Naive thymus-derived CD4-positive, alpha-beta T cell (primary cell): ENCODE measurements around the gene SRRM3. TPM values are rescaled to one million over a fixed set of nuclear protein-coding genes. Genes with fewer than 3 reads are reported as not detected.
"Not testable (repeated sequence)": the region's sequence is repeated elsewhere in the genome, so short reads cannot be mapped to it uniquely, and the experiment has no call there.

Experiments used
- ATAC-seq: fragments of 150-1000 bp; cut with Tn5 transposase; 2 replicates; pipeline ENCODE4 v1.10.0; 2021; ENCODE audit warnings: mild to moderate bottlenecking, moderate library complexity
- CTCF ChIA-PET: fragments of 350-600 bp; sonication (Branson Sonifier 250); formaldehyde crosslinking; loops from one replicate; lab custom pipeline; 2021; ENCODE audit warnings: antibody characterized with exemption; lab: Charles Lee
- POLR2A ChIA-PET: fragments of 350-600 bp; sonication (Branson Sonifier 250); formaldehyde crosslinking; loops from one replicate; lab custom pipeline; 2021; ENCODE audit warnings: antibody characterized with exemption, inconsistent platforms; lab: Charles Lee
- DNase-seq, 9 donors: peaks; one replicate each; pipeline versions ENCODE4 v3.0.0 to v3.0.0-alpha.2; 2020 to 2022; ENCODE audit warnings: mixed read lengths in 1 of 9
- H3K27ac ChIP-seq: one replicate; pipeline ENCODE4 v1.7.0; 2013; ENCODE audit warnings: mild to moderate bottlenecking, low read depth, low read length, moderate library complexity
- H3K27me3 ChIP-seq, 2 donors: one replicate each; pipeline ENCODE4 v1.7.0; 2013; ENCODE audit warnings: low read length in 2 of 2, mild to moderate bottlenecking in 2 of 2, moderate library complexity in 2 of 2; ENCODE audit not compliant: control insufficient read depth in 2 of 2, insufficient read depth in 2 of 2
- H3K36me3 ChIP-seq, 3 experiments: 1 replicate in 2 of 3; 2 replicates in 1 of 3; pipeline ENCODE4 v1.7.0; 2013; ENCODE audit warnings: low read length in 3 of 3, mild to moderate bottlenecking in 3 of 3, moderate library complexity in 1 of 3; ENCODE audit not compliant: insufficient read depth in 3 of 3, control insufficient read depth in 2 of 3
- H3K4me1 ChIP-seq, 2 donors: one replicate each; pipeline ENCODE4 v1.7.0; 2013; ENCODE audit warnings: low read length in 2 of 2, mild to moderate bottlenecking in 2 of 2, moderate library complexity in 1 of 2; ENCODE audit not compliant: control insufficient read depth in 2 of 2, insufficient read depth in 2 of 2
- H3K4me3 ChIP-seq: 2 replicates; pipeline ENCODE4 v1.7.0; 2013; ENCODE audit warnings: mild to moderate bottlenecking, low read length
- H3K9me3 ChIP-seq, 3 experiments: 1 replicate in 2 of 3; 2 replicates in 1 of 3; pipeline ENCODE4 v1.7.0; 2013; ENCODE audit warnings: low read length in 3 of 3; ENCODE audit not compliant: control insufficient read depth in 2 of 3
- H3K27ac Mint-ChIP-seq, 9 donors: one replicate each; pipeline ENCODE4 v1.8.0; 2020 to 2022; ENCODE audit warnings: mixed read lengths in 9 of 9, mild to moderate bottlenecking in 8 of 9, moderate library complexity in 5 of 9, inconsistent platforms in 2 of 9
- H3K27me3 Mint-ChIP-seq, 5 donors: one replicate each; pipeline ENCODE4 v1.8.0; 2021 to 2022; ENCODE audit warnings: mixed read lengths in 5 of 5, mild to moderate bottlenecking in 1 of 5
- H3K36me3 Mint-ChIP-seq, 5 donors: one replicate each; pipeline ENCODE4 v1.8.0; 2020 to 2022; ENCODE audit warnings: mixed read lengths in 5 of 5, mild to moderate bottlenecking in 3 of 5, inconsistent platforms in 1 of 5
- H3K4me1 Mint-ChIP-seq, 7 donors: one replicate each; pipeline ENCODE4 v1.8.0; 2020 to 2022; ENCODE audit warnings: mixed read lengths in 7 of 7, mild to moderate bottlenecking in 3 of 7, inconsistent platforms in 1 of 7
- H3K4me3 Mint-ChIP-seq, 10 donors: one replicate each; pipeline ENCODE4 v1.8.0; 2020 to 2022; ENCODE audit warnings: mild to moderate bottlenecking in 10 of 10, mixed read lengths in 10 of 10, moderate library complexity in 6 of 10, inconsistent platforms in 2 of 10
- H3K9me3 Mint-ChIP-seq, 11 donors: one replicate each; pipeline ENCODE4 v1.8.0; 2020 to 2022; ENCODE audit warnings: mixed read lengths in 11 of 11, mild to moderate bottlenecking in 4 of 11, inconsistent platforms in 1 of 11, moderate library complexity in 1 of 11
- intact Hi-C, 2 donors: fragments of 100-400 bp; cut with micrococcal nuclease; formaldehyde crosslinking; loops; one replicate each; pipeline ENCODE4 v1.15.1; 2023
- polyA plus RNA-seq, 2 donors: library from polyadenylated mRNA; unstranded; fragments of 300-500 nt; fragmentation: Illumina TruSeq; gene quantifications; one replicate each; pipeline ENCODE4 v1.2.3, GENCODE V29; 2021
- total RNA-seq, 6 experiments: library from RNA in 5 of 6; stranded (reverse) in 5 of 6; gene quantifications; 1 replicate in 5 of 6; 2 replicates in 1 of 6; pipeline ENCODE4 v1.2.3 and lab custom pipeline; 2021 to 2026

The SRRM3 gene
- total and polyA plus RNA-seq, 7 experiments from 2014 or later: not detected

- ATAC-seq: peak; percentile 78
- Histone ChIP-seq H3K27me3 (no peaks in the 10 kb centered on the region), H3K4me3 (peak overlapping the region; percentile 81), H3K27ac (peak overlapping the region; percentile 81), H3K36me3 (no peaks in the 10 kb centered on the region), H3K4me1 (peaks cover 0 to 5% of the 10 kb centered on the region in 2 donors), H3K9me3 (no peaks in the 10 kb centered on the region)
- Mint-ChIP-seq H3K9me3 (no peaks in the 10 kb centered on the region), H3K4me1 (peaks cover 6 to 22% (median 17%) of the 10 kb centered on the region in 7 donors), H3K27me3 (peaks cover 0 to 20% (median 0%) of the 10 kb centered on the region in 5 donors), H3K36me3 (peaks cover 0 to 1% (median 0%) of the 10 kb centered on the region in 5 donors), H3K4me3 (peak overlapping the region; percentile 87 to 96 (median 91)), H3K27ac (peak overlapping the region; percentile 76 to 95 (median 91))
- intact Hi-C loops: loop anchor here (1.0 kb wide), 3 partner anchors 11 to 15 kb away; no protein-coding TSS in a partner anchor
- CTCF ChIA-PET: interaction anchor here (0.9 to 1.0 kb wide), 2 partner anchors 10 to 40 kb away, joined by 5 to 7 read pairs; no protein-coding TSS in a partner anchor
- DNase-seq: peak; percentile 60 to 83 (median 73)
- POLR2A ChIA-PET: interaction anchor here (0.8 to 3.4 kb wide), 2 partner anchors 15 to 55 kb away, joined by 3 to 23 read pairs; partner anchors contain the start of gene YWHAG
Observed at GRCh38 chr7:76303202-76304147, 101.8 kb downstream of the SRRM3 start.

DNA sequence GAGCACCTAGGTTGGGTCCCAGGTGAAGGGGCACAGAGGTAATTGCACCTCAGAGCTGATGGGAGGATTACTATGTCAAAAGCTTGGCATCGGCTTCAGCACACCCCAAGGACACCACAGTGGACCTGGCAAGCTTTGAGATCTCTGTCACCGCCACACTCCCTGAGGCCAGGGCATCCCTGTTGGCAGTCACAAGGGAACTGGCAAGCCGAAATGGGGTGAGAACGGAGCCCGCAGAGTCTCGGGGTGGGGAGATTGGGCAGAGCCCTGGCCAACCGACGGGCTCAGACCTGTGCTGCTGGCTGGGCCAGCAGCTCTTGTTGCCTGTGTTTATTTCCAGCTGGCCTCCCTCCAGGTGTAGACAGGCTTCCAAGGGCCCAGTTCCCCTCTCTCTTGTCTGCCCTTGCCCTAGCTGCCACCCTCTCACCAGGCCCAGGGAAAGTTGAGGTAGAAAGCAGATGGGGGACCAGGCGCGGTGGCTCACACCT lies 103.2 kb downstream of the SRRM3 start:
- H3K4me1 ChIP-seq: peaks cover 0 to 5% of the 10 kb centered on the region in 2 donors
- Mint-ChIP-seq H3K36me3 (peaks cover 0 to 1% (median 0%) of the 10 kb centered on the region in 5 donors), H3K4me1 (peaks cover 6 to 22% (median 17%) of the 10 kb centered on the region in 7 donors), H3K4me3 (peak overlapping the region in 6 of 10 donors; percentile 88 to 96 (median 90)), H3K27ac (peak overlapping the region in 6 of 9 donors; percentile 76 to 94 (median 91)), H3K27me3 (peaks cover 0 to 19% (median 0%) of the 10 kb centered on the region in 5 donors), H3K9me3 (no peaks in the 10 kb centered on the region)
- ChIA-PET CTCF (interaction anchor here (0.6 to 2.0 kb wide), 2 partner anchors 9 to 88 kb away, joined by 3 to 10 read pairs; no protein-coding TSS in a partner anchor), POLR2A (interaction anchor here (0.7 to 3.4 kb wide), 3 partner anchors 9 to 13 kb away, joined by 3 to 23 read pairs (median 3); no protein-coding TSS in a partner anchor)
- no peak overlapping the region for H3K27ac ChIP-seq
- no peak overlapping the region for H3K4me3 ChIP-seq
- DNase-seq: no peak
- H3K9me3 ChIP-seq: no peaks in the 10 kb centered on the region
- H3K27me3 ChIP-seq: no peaks in the 10 kb centered on the region
- no peaks in the 10 kb centered on the region for H3K36me3 ChIP-seq
- ATAC-seq: no peak
- intact Hi-C loops: no loop called here

- ChIA-PET CTCF (interaction anchor here (1.2 kb wide), 1 partner anchor 130 kb away, joined by 3 read pairs; no protein-coding TSS in a partner anchor), POLR2A (interaction anchor here (1.4 to 1.5 kb wide), 2 partner anchors 10 to 50 kb away, joined by 3 read pairs; partner anchors contain the start of gene YWHAG)
- H3K27ac ChIP-seq, H3K9me3 ChIP-seq, H3K27ac Mint-ChIP-seq, H3K27me3 ChIP-seq, H3K4me1 ChIP-seq, H3K36me3 ChIP-seq, H3K4me3 ChIP-seq, H3K27me3 Mint-ChIP-seq, intact Hi-C loops, H3K9me3 Mint-ChIP-seq, DNase-seq, H3K36me3 Mint-ChIP-seq, ATAC-seq, H3K4me3 Mint-ChIP-seq: not testable (repeated sequence)
- peaks cover under 1 to 10% (median 9%) of the 10 kb centered on the region in 7 donors for H3K4me1 Mint-ChIP-seq
Observed at GRCh38 chr7:76308874-76309273, 107.2 kb downstream of the SRRM3 start.

- DNase-seq, H3K36me3 ChIP-seq, H3K27me3 ChIP-seq, H3K27ac Mint-ChIP-seq, POLR2A ChIA-PET, CTCF ChIA-PET, H3K27me3 Mint-ChIP-seq, H3K9me3 ChIP-seq, H3K36me3 Mint-ChIP-seq, H3K27ac ChIP-seq, ATAC-seq, H3K4me3 ChIP-seq, H3K4me1 ChIP-seq, H3K9me3 Mint-ChIP-seq, H3K4me1 Mint-ChIP-seq, H3K4me3 Mint-ChIP-seq: not testable (repeated sequence)
- intact Hi-C loops: loop anchor here (5.0 to 10.0 kb wide), 2 partner anchors 395 to 442 kb away; partner anchors contain the start of gene POR (in 2 of the 2)
Observed at GRCh38 chr7:76309341-76310101, 107.8 kb downstream of the SRRM3 start.

GRCh38 chr7:76310102-76310957 lies 108.6 kb downstream of the SRRM3 start:
- H3K27me3 Mint-ChIP-seq: no peaks in the 10 kb centered on the region
- H3K4me1 ChIP-seq: peaks cover 4 to 5% of the 10 kb centered on the region in 2 donors
- no peaks in the 10 kb centered on the region for H3K36me3 Mint-ChIP-seq
- peaks cover 5 to 10% (median 6%) of the 10 kb centered on the region in 7 donors for H3K4me1 Mint-ChIP-seq
- peaks cover 0 to 2% (median 0%) of the 10 kb centered on the region in 11 donors for H3K9me3 Mint-ChIP-seq
- no peaks in the 10 kb centered on the region for H3K36me3 ChIP-seq
- no peak overlapping the region for H3K4me3 ChIP-seq
- H3K27me3 ChIP-seq: no peaks in the 10 kb centered on the region
- intact Hi-C loops: loop anchor here (5.0 to 10.0 kb wide), 2 partner anchors 396 to 443 kb away; partner anchors contain the start of gene POR (in 2 of the 2)
- no peak overlapping the region for H3K27ac ChIP-seq
- ChIA-PET POLR2A (no interaction called here), CTCF (interaction anchor here (1.4 kb wide), 1 partner anchor 17 kb away, joined by 5 read pairs; no protein-coding TSS in a partner anchor)
- H3K9me3 ChIP-seq: no peaks in the 10 kb centered on the region
- no peak for DNase-seq
- H3K4me3 Mint-ChIP-seq: no peak overlapping the region
- ATAC-seq: no peak
- H3K27ac Mint-ChIP-seq: no peak overlapping the region
